Endothelial cell of hepatic sinusoid (primary cell): ENCODE results near the gene KIF9.
"Not testable (repeated sequence)": the region's sequence is repeated elsewhere in the genome, so short reads cannot be mapped to it uniquely, and the experiment has no call there.

Source experiments
- in situ Hi-C: cut with HindIII; loops from 2 replicates; pipeline ENCODE4 v1.10.0; 2017; ENCODE audit warnings: low sequenced_read_pairs

Gene KIF9

GRCh38 chr3:47282424-47283192, at the start of gene KIF9, which contains the start of gene KLHL18:
Gene KIF9 (minus strand): TSS chr3:47282799. CDS start chr3:47277374, 5,425 bp downstream.
Gene KLHL18 (plus strand): TSS chr3:47282944. CDS start chr3:47282966, 22 bp downstream.
- in situ Hi-C loops: no loop called here

- in situ Hi-C loops: no loop called here
These were observed 41.8 kb upstream of the KIF9 start for GRCh38 chr3:47324278-47324865.

- in situ Hi-C loops: no loop called here
These were observed 41.1 kb upstream of the KIF9 start for GRCh38 chr3:47323431-47324277.

- in situ Hi-C loops: no loop called here
These were observed 37.4 kb upstream of the KIF9 start for GRCh38 chr3:47319956-47320355.

- in situ Hi-C loops: no loop called here
These were observed 36.3 kb upstream of the KIF9 start for GRCh38 chr3:47318916-47319315.

GRCh38 chr3:47316151-47316550, 33.6 kb upstream of the KIF9 start:
- in situ Hi-C loops: not testable (repeated sequence)

GRCh38 chr3:47315069-47315647, 32.6 kb upstream of the KIF9 start:
- in situ Hi-C loops: no loop called here

GRCh38 chr3:47314056-47314764, 31.6 kb upstream of the KIF9 start:
- in situ Hi-C loops: no loop called here

- in situ Hi-C loops: no loop called here
These were observed 30.9 kb upstream of the KIF9 start for GRCh38 chr3:47313341-47314055.

GRCh38 chr3:47310391-47310790, 27.8 kb upstream of the KIF9 start:
- in situ Hi-C loops: no loop called here

GRCh38 chr3:47309231-47309630, 26.6 kb upstream of the KIF9 start:
- in situ Hi-C loops: not testable (repeated sequence)

GRCh38 chr3:47306022-47306421, 23.4 kb upstream of the KIF9 start:
- in situ Hi-C loops: no loop called here

- in situ Hi-C loops: no loop called here
These were observed 18.9 kb upstream of the KIF9 start for GRCh38 chr3:47301456-47301855.

GRCh38 chr3:47299381-47300318, 17.1 kb upstream of the KIF9 start:
- in situ Hi-C loops: no loop called here

GRCh38 chr3:47298439-47298838, 15.8 kb upstream of the KIF9 start:
- in situ Hi-C loops: no loop called here

GRCh38 chr3:47296562-47297302, 14.1 kb upstream of the KIF9 start:
- in situ Hi-C loops: no loop called here

- in situ Hi-C loops: no loop called here
These were observed 13.4 kb upstream of the KIF9 start for GRCh38 chr3:47295976-47296375.

- in situ Hi-C loops: no loop called here
These were observed 12.7 kb upstream of the KIF9 start for GRCh38 chr3:47295322-47295721.
